Measurements from ENCODE around the gene PANK4. TPM values are rescaled to one million over a fixed set of nuclear protein-coding genes. Genes with fewer than 3 reads are reported as not detected.

The PANK4 gene
- total RNA-seq, 1 donor from 2014 or later, result 50.8 TPM

DNA sequence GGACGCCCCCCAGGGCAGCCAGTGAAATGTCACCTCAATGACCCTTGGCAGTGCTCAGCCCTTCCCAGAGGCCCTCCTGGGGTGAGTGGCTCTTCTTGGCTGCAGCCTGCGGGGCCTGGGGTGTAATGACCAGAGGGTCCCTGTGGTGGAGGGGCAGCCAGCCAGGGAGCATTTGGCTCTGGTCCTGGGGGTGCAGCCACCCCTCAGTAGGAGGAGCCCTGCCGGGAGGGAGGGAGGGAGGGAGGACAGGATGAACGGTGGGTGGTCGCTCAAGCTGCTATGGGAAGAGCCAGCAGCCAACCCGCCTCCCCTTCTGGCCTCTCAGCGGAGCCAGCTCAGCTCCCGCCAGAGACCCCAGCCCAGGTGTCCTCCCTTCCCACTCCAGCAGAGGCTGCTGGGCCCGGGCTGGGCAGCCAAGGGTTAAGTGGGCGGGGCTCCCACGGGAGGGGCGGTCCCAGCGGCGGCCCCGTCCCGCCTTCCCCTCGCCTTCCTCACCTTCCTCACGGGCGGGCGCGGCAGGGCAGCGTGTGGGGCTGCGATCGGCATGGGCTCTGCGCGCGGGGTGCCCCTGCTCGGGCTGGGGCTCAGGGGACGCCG lies 59.3 kb downstream of the PANK4 start:
- DNase-seq (ENCODE audit: low spot score in 2 of 2, unreplicated experiment in 2 of 2), result no peak
- no peaks in the 10 kb centered on the region for H3K36me3 Mint-ChIP-seq
- peaks cover 10% of the 10 kb centered on the region for H3K4me1 Mint-ChIP-seq
- H3K27ac Mint-ChIP-seq, result no peak overlapping the region
- TF ChIP-seq, protein P1, sequence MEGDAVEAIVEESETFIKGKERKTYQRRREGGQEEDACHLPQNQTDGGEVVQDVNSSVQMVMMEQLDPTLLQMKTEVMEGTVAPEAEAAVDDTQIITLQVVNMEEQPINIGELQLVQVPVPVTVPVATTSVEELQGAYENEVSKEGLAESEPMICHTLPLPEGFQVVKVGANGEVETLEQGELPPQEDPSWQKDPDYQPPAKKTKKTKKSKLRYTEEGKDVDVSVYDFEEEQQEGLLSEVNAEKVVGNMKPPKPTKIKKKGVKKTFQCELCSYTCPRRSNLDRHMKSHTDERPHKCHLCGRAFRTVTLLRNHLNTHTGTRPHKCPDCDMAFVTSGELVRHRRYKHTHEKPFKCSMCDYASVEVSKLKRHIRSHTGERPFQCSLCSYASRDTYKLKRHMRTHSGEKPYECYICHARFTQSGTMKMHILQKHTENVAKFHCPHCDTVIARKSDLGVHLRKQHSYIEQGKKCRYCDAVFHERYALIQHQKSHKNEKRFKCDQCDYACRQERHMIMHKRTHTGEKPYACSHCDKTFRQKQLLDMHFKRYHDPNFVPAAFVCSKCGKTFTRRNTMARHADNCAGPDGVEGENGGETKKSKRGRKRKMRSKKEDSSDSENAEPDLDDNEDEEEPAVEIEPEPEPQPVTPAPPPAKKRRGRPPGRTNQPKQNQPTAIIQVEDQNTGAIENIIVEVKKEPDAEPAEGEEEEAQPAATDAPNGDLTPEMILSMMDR (IDR thresholded peaks at IDR 0.05; ENCODE audit: unreplicated experiment), result no peak
- H3K4me3 Mint-ChIP-seq, result no peak overlapping the region
- peaks cover 35% of the 10 kb centered on the region for H3K27me3 Mint-ChIP-seq (ENCODE audit: low read depth)
- no peaks in the 10 kb centered on the region for H3K9me3 Mint-ChIP-seq

DNA sequence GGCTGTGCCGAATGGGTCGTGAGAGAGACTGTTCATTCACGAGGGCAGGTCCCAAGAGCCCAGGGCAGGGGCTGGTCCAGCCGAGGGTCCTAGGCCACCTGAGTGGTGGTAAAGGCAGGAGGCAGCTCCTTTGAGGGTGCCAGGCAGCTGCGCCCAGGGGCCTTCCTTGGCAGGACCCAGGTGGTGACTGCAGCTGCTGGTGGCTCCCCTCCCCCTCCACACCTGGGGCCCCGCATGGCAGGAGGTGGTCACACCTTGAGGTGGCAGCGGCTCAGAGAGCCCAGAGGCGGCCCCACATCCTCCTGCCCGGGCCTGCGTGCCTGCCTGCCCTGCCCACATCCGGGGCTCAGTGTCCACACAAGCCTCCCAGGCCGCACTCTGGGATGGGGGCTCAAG lies 60.1 kb downstream of the PANK4 start:
- DNase-seq (ENCODE audit: low spot score in 2 of 2, unreplicated experiment in 2 of 2), result no peak
- Mint-ChIP-seq H3K4me3 (no peak overlapping the region), H3K27me3 (ENCODE audit: low read depth) (peaks cover 35% of the 10 kb centered on the region), H3K4me1 (peaks cover 10% of the 10 kb centered on the region), H3K9me3 (no peaks in the 10 kb centered on the region), H3K27ac (no peak overlapping the region), H3K36me3 (no peaks in the 10 kb centered on the region)
- TF ChIP-seq, protein P1 (IDR thresholded peaks at IDR 0.05; ENCODE audit: unreplicated experiment), result no peak

DNA sequence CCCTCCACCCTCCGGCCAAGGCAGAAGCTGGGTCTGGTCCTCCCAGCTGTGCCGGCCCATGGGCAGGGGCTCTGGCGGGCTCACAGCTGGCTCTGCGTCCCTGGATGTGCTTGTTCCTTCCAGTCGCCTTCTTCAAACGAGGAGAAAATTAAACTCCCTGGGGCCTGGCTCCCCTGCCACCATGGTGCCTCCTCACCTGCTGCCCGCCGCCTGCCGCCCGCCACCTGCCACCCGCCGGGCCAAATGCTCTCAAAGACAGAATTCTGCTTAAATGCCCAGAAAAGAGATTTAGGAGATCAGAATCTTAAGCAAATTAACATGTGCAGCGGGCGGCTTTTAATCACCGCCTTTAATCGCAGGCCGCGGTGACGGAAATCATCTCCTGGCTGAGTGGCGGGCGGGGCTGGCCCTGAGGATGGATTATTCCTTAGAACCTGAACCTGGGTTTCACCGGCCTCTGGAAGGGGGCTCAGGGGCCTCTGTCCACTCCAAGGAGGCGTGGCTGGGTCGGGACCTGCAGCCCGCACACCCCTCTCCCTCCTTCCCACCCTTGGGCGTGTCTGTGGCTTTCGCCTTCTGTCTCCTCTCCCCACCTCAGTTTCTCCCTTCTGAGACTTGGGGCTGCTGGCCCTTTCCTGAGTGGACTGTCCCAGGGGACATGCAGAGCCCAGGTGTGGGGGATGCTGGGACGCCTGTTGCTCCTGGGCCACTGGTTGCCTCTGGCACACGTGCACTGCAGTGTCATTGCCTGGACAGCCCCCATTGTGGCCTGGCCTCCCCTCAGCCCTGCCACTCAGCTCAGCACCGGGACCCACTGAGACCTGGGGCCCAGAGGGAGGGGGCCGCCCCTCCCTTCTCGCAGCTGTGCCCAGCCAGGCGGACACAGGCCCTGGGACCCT lies 60.8 kb downstream of the PANK4 start:
- Mint-ChIP-seq H3K36me3 (no peaks in the 10 kb centered on the region), H3K9me3 (no peaks in the 10 kb centered on the region), H3K27me3 (ENCODE audit: low read depth) (peaks cover 35% of the 10 kb centered on the region), H3K4me1 (peaks cover 10% of the 10 kb centered on the region), H3K4me3 (no peak overlapping the region), H3K27ac (no peak overlapping the region)
- DNase-seq (ENCODE audit: low spot score in 2 of 2, unreplicated experiment in 2 of 2), result no peak
- TF ChIP-seq, protein P1 (IDR thresholded peaks at IDR 0.05; ENCODE audit: unreplicated experiment), result no peak

DNA sequence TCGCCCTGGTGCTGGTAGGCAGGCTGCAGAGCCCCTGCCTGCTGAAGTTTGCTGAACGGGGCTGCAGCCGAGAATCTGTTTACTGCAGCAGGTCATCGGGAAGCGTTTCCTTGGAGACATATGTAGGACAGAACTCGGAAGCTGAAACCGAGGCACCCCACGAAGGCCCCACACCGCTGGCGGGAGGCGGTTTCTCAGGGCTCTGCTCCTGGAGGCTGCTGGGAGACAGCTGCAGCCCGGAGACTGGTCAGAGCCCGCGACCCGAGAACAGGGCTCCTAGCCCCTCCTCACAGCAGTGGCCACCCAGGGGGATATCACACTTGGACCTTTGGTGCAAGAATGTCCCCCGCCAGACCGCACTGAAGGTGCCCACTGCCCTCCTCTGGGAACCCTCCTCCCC lies 63.0 kb downstream of the PANK4 start:
- H3K27ac Mint-ChIP-seq, result no peak overlapping the region
- H3K9me3 Mint-ChIP-seq, result no peaks in the 10 kb centered on the region
- no peaks in the 10 kb centered on the region for H3K36me3 Mint-ChIP-seq
- H3K4me3 Mint-ChIP-seq, result no peak overlapping the region
- DNase-seq (ENCODE audit: low spot score in 2 of 2, unreplicated experiment in 2 of 2), result no peak
- H3K4me1 Mint-ChIP-seq, result peaks cover 10% of the 10 kb centered on the region
- peaks cover 23% of the 10 kb centered on the region for H3K27me3 Mint-ChIP-seq (ENCODE audit: low read depth)
- TF ChIP-seq, protein P1 (IDR thresholded peaks at IDR 0.05; ENCODE audit: unreplicated experiment), result no peak

DNA sequence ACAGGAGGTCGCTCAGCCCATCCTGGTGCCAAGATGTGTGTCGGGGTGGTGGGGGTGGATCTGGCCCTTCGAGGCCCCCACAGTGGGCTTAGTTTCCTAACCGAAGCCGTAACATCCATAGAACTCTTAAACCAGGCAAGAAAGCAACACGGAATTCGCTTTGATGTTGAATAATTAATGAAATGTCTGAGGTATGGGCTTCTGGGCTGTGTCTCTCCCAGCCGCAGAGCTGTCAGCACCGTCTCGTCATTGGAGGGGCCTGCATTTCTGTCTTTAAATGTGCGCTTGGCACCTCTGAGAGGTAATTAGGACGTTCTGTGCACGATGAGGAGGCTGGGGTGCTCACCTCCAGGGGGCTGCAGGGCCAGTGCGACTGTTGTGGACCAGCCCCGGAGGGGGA lies 63.6 kb downstream of the PANK4 start:
- H3K27me3 Mint-ChIP-seq (ENCODE audit: low read depth), result peaks cover 17% of the 10 kb centered on the region
- DNase-seq (ENCODE audit: low spot score in 2 of 2, unreplicated experiment in 2 of 2), result no peak
- H3K9me3 Mint-ChIP-seq, result no peaks in the 10 kb centered on the region
- H3K36me3 Mint-ChIP-seq, result no peaks in the 10 kb centered on the region
- no peak overlapping the region for H3K27ac Mint-ChIP-seq
- peak overlapping the region; percentile 28 for H3K4me3 Mint-ChIP-seq
- peaks cover 10% of the 10 kb centered on the region for H3K4me1 Mint-ChIP-seq
- TF ChIP-seq, protein P1 (IDR thresholded peaks at IDR 0.05; ENCODE audit: unreplicated experiment), result no peak

Data from mesothelial cell of epicardium (in vitro differentiated cells).